GM13976 (cell line): Measurements from ENCODE around the gene LAMP2.

Experiments used
- DNase-seq: peaks from one replicate; pipeline ENCODE4 v3.0.0; 2012; ENCODE audit warnings: low spot score
- in situ Hi-C: fragments of 300-500 bp; cut with MboI; formaldehyde crosslinking; loops from one replicate; pipeline ENCODE4 v1.12.0; 2022; ENCODE audit warnings: low sequenced_read_pairs, mixed read lengths, inconsistent platforms; ENCODE audit not compliant: unreplicated experiment
- TF ChIP-seq, protein P1 (sequence below): IDR thresholded peaks from 2 replicates; pipeline ENCODE4 v1.5.1; 2012; ENCODE audit warnings: borderline replicate concordance, mild to moderate bottlenecking; ENCODE audit not compliant: insufficient read depth; ENCODE audit errors: extremely low read depth, missing control alignments, control extremely low read depth

Gene LAMP2

DNA sequence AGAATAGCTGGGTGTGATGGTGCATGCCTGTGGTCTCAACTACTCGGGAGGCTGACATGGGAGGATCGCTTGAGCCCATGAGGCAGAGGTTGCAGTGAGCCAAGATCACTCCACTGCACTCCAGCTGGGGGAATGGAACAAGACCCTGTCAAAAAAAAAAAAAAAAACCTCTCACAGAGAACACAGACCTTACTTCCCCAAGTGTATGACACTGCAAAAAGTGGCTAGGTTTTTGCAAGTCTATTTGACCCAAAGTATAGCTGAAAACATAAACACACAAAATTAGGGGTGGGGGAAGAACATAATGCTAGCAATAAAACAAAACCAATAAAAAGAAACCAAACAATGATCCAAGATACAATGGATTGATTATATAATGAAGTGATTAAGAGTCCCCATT, 6.7 kb downstream of the LAMP2 start:
- no peak for DNase-seq
- TF ChIP-seq, protein P1, sequence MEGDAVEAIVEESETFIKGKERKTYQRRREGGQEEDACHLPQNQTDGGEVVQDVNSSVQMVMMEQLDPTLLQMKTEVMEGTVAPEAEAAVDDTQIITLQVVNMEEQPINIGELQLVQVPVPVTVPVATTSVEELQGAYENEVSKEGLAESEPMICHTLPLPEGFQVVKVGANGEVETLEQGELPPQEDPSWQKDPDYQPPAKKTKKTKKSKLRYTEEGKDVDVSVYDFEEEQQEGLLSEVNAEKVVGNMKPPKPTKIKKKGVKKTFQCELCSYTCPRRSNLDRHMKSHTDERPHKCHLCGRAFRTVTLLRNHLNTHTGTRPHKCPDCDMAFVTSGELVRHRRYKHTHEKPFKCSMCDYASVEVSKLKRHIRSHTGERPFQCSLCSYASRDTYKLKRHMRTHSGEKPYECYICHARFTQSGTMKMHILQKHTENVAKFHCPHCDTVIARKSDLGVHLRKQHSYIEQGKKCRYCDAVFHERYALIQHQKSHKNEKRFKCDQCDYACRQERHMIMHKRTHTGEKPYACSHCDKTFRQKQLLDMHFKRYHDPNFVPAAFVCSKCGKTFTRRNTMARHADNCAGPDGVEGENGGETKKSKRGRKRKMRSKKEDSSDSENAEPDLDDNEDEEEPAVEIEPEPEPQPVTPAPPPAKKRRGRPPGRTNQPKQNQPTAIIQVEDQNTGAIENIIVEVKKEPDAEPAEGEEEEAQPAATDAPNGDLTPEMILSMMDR = no peak
- in situ Hi-C loops = loop anchor here (25.0 kb wide), 1 partner anchor 375 kb away; the partner anchor contains the start of gene RHOXF2B

GRCh38 chrX:120459309-120459708, 9.8 kb downstream of the LAMP2 start:
- in situ Hi-C loops = loop anchor here (25.0 kb wide), 1 partner anchor 372 kb away; the partner anchor contains the start of gene RHOXF2B
- TF ChIP-seq, protein P1 = no peak
- no peak for DNase-seq

- peak; percentile 22 for DNase-seq
- in situ Hi-C loops = loop anchor here (25.0 kb wide), 1 partner anchor 370 kb away; the partner anchor contains the start of gene RHOXF2B
- TF ChIP-seq, protein P1 = no peak
Observed at GRCh38 chrX:120457766-120458180, 11.3 kb downstream of the LAMP2 start.

GRCh38 chrX:120456973-120457372, 12.1 kb downstream of the LAMP2 start:
- TF ChIP-seq, protein P1 = no peak
- DNase-seq = no peak
- in situ Hi-C loops = loop anchor here (25.0 kb wide), 1 partner anchor 370 kb away; the partner anchor contains the start of gene RHOXF2B

DNA sequence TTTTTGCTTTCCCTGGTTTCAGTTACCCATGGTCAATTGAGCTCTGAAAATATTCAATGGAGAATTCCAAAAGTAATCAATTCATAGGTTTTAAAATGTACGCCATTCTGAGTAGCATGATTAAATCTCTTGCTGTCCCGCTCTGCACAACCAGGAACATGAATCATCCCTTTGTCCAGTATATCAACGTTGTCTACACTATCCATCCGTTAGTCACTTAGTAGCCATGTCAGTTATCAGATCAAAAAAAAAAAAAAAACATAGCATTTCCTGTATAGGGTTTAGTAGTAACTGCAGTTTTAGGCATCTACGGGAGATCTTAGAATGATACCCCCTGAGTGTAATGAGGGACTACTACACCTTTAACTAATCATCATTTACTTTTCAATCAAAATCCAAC, 15.1 kb downstream of the LAMP2 start:
- no peak for DNase-seq
- in situ Hi-C loops = loop anchor here (25.0 kb wide), 1 partner anchor 367 kb away; the partner anchor contains the start of gene RHOXF2B
- TF ChIP-seq, protein P1 = no peak

- DNase-seq = peak; percentile 15
- in situ Hi-C loops = loop anchor here (25.0 kb wide), 1 partner anchor 365 kb away; the partner anchor contains the start of gene RHOXF2B
- TF ChIP-seq, protein P1 = no peak
Observed at GRCh38 chrX:120452131-120452530, 17.0 kb downstream of the LAMP2 start.
